Stimulated activated CD8-positive, alpha-beta memory T cell treated with anti-CD3 and anti-CD28 coated beads, Interleukin-4, amount 100 ng/mL, for 1 hour (primary cell): ENCODE data around the gene CBX5.
"Not testable (repeated sequence)": the region's sequence is repeated elsewhere in the genome, so short reads cannot be mapped to it uniquely, and the experiment has no call there.

Experiments
- DNase-seq, 2 donors: peaks; one replicate each; pipeline ENCODE4 v3.0.0-alpha.2; 2020; ENCODE audit warnings: low read depth in 2 of 2, low spot score in 1 of 2

The CBX5 gene

DNA sequence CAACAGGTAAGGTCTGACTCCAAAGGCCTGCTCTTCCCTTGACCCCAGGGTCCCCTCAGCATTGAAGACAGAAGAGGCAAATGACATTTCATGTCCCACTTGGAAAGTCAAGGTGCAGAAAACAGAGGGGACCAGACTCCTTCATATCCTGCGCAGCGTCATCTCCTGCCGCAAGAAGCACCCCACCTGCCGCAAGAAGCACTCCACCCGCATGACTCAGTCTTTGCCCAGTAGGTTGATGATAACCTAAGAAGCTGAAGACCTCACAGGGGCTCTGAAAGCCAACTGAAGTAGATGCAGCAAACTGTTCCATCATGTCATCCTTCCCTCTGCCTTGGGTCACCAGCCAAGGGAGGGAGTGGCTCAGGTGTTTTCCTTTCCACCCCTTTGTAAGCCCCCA, 79.5 kb downstream of the CBX5 start:
- DNase-seq = no peak

DNA sequence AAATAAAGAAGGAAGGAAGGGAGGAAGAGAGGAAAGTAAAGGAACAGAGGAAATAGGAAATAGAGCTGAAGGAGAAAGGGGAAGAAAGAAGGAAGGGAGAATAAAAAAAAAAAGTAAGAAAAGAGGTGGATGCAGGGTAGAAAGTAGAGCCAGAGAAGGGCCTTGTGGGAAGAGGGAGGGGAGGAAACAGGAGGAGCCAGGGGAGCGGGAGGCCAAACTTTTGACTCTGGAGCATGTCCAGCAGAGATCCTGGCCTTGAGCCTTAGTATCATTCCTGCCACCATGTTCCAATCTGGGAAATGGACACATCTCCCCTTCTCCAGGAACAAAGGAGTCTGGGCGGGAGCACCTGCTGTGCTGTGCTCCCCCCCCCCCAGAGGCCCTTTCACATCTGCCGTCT, 80.0 kb downstream of the CBX5 start:
- DNase-seq = no peak

DNA sequence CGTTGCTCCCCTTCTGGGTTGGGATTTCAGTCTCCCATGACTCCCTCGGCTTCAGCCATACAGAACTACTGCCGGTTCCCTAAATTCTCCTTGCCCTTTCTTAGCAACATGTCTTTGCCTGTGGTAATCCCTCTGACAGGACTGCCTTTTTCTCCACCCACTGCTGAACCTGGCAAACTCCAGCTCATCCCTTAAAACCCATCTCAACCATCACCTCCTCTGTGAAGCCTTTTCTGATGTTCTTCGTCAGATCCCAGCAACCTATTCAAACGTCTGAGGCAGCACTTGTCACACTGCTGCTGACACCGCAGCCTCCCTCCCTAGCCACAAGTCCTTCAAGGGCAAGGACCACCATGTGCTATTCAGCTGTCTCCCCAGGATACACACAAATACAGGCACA, 80.9 kb downstream of the CBX5 start:
- DNase-seq = no peak

DNA sequence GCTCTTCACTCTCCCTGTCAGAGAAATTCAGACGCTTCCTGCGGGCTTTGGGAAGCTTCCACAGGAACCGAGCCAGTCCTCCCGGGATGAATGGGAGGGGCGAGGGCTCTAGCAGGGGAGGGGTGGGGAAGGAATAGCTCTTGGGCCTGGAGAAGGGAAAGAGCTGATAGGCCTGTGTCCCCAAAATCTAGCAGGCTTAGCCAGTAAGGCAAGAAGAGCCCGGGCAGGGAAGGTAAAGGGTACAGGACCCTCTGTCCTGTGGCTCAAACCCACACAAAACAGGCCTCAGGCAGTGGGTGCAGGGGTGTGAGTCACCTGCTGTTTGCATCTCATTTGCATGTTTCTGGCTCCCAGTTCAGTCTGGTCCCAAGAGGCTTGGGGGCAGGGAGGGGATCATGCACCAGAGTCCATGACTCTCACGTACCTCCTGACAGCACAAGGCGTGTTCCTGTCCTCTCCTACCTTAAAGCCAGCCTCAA, 82.5 kb downstream of the CBX5 start:
- no peak for DNase-seq

DNA sequence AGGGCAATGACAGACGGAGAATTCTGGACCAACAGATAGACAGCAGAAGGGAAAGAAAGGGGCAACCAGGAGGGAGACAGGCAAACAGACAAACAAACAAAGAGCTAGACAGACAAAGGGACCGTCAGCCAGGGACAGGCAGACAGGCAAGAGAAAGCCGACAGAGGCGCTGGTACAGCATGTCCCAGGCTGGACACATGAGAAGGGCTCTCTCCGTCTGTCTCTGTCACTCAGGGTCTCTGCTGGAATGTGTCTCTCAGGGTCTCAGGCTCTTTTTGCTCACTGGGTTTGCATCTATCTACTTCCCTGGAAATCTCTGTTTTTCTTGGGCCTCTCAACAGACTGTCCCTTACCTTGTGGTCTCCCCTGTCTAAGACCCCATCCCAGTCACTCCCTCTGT, 82.9 kb downstream of the CBX5 start:
- no peak for DNase-seq

DNA sequence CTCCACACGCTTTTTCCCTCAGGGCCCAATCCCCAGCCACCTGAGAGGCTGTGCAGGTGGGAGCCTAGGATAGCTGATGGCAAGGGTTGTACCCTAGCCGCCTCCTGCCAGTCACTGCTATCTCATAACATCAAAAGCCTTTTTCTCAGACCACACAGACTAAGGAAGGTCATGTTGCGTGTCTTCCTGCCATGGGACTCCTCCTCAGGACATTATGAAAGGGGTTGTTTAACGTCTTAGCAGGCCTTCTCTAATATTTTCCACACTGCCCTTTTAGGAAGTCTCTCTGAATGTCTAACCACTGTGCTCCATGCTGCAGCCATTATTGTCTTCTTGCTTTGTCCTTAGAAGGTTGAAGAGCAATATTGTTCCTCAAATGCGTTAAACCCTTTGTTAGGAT, 83.5 kb downstream of the CBX5 start:
- no peak for DNase-seq

DNA sequence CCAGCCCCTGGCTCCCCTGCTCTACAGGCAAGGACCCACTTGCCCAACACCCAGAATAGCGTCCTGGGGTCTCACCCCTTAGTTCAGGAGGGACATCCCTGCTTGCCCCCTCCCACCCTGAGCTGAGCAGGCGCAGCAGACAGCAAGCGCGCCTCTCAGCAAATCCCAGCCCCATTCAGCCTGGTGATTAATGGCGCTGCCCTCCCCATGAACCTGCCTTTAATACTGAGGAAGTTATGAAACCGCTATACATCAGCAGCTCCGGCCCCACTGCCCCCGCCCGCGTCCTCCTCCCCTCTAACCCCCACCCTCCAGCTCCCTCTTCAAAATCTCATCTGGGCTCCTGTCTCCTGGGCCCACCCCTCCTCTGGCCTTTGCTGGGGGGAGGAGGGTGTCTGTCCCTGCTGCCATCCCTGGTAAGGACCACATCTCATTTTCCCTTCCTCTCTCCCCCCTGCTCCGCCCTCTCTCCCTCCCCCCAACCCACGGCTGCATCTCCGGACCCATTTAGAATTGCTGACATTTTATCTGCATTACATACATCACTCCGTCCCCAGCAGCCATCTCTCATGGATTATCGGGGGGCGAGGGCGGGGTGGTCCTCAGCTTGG, 84.1 kb downstream of the CBX5 start:
- DNase-seq = no peak

DNA sequence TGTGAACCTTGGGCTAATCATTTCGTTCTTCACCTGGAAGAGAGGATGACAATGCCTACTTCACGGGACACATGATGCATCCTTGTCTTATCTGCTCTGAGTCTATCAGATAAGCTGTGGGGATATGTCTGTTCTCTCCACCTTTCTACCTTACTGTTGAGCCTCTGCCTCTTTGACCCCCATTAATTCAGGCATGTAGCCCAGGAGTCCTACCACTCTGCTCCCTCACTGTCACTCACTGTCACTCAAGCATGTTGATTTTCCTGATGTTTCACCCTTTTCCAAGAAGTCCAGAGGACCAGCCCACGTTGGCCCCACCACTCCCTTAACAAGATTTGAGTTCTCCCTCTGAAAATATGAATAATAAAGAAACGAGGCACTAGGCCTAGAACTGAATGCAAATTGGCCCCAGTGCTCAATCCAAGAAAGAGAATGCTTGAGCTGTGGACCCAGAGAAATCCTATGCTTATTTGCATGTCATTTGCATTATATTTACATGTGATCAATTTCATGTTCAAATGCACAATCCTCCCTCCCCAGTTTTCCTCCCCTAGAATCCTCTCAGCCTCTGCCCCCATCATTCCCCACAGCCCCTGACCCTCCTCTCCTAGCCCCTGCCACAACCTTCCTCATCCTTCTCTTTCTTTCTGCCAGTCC, 84.7 kb downstream of the CBX5 start:
- no peak for DNase-seq

DNA sequence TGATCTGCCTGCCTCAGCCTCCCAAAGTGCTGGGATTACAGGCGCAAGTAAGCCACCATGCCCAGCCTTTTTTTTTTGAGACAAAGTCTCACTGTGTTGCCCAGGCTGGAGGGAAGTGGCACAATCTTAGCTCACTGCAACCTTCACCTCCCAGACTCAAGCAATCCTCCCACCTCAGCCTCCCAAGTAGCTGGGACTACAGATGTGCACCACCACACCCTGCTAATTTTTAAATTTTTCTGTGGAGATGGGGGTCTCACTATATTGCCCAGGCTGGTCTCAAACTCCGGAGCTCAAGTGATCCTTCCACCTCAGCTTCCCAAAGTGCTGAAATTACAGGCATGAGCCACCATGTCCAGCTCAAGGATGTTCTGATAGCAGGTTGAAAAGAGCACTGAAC, 85.3 kb downstream of the CBX5 start:
- DNase-seq = not testable (repeated sequence)

DNA sequence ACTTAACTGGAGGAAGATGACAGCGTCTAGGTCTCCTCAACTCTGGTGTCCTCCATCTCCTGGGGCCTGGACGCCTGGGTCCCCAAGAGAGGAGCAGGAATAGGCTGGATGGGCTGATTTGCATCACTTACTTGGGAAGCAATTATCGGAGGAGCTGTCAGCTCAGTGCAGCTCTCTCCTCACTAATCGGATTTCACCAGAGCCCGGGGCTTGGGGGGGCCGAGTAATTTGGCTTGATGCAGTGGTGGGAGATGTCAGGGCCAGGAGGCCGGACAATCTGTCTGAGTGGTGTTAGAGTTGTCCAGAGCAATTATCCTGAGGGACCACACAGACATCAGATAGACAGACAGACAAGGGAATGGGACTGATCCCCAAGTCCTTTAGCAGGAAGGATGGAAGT, 86.5 kb downstream of the CBX5 start:
- no peak for DNase-seq

DNA sequence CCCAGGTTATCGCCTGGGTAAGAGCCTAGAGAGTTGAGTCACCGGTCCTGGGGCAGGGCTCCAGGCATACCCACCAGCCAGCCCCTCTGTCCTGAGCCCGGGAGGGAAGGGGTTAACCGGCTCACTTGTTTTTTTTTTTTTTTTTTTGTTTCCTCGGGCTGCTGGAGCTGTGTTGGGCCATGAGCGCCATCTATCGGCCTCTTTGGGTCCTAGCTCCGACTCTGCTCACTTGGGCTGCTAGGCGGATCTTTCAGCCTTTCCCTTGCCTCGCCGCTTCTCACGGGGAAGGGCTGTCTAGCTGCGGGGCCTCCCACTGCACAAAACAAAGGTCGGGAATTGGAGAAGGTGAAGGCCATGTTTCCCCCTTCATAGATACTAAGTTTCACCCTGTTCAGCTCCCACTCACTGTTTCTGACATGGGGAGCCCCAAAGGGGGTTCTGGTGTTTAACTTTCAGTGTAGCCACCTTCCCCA, 88.3 kb downstream of the CBX5 start:
- peak; percentile 52 to 57 for DNase-seq

DNA sequence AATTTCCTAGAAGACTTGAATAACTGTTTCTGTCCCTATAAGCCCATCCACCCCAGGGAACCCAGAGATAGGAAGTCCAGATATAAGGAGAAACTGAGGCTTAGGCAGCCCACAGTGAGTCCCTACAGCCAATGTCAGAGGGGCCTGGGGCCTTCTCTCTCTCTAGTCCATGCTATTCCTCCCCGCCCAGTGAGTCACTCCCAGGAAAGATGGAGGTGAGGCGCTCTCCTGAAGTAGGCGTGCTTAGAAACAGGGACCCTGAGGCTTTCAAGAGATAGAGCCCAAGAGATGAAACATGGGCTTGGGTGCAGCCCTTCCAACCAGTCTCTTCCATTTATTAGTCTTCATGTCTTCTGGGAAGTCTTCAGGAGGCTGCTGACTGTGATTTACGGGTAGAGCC, 88.8 kb downstream of the CBX5 start:
- DNase-seq = no peak

DNA sequence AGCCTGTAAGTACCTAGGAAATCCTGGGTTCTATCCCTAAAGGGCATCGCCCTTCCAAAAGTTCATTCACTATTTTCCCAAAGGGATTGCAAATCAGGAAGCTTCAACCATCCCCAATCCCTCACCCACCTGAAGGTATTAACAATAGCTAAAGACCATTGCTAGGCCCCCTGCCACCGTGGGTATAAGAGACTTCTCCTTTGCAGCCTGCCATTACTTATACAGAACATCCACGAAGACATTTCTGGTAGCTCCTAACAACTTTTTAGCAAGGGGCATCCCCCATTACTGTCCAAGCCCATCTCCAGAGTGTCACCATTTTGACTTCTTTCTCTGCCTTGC, 90.8 kb downstream of the CBX5 start:
- DNase-seq = no peak

DNA sequence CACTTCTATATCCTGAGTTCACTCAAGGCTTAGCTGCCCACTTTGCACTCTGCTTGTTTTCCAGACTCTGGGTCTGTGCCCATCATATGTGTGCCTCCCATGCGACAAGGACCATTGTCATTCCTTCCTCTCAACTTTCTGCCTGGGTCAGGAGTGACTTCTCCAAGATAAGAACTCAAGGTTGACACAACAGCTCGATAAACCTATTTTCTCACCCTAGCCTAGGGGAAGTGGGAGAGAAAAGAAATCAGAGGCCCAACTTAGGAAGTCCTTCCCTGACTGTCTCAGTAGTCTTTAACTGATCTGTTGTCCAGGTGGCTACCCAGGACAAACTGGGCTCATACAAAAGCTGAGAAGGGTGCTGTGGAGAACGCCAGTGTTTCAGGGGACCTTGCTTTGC, 92.8 kb downstream of the CBX5 start:
- DNase-seq = no peak

DNA sequence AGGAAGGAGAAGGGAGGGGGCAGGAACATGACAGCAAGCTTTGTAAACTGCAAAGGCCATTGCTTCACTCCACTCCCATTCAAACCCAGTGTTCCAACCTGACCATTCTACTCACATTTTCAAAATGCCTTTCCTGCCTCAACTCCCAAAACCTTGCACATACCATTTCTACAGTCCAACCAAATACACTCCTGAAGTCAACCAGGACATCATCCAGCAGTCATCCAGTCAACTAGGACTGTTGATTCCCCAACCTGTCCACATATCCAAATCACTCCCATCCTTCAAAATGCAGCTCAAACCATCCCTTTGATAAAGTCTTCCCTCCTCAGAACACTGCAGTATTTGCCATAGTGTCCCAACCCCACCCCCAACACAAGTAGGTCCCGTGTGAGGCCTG, 94.0 kb downstream of the CBX5 start:
- no peak for DNase-seq

DNA sequence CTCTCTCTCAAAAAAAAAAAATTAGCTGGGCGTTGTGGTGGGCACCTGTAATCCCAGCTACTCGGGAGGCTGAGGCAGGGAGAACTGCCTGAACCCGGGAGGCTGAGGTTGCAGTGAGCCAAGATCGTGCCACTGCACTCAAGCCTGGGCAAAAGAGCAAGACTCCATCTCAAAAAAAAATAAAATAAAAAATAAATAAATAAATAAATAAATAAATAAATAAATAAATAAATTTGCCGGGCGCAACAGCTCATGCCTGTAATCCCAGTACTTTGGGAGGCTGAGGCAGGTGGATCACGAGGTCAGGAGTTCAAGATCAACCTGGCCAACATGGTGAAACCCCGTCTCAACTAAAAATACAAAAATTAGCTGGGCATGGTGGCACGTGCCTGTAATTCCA, 94.6 kb downstream of the CBX5 start:
- not testable (repeated sequence) for DNase-seq

DNA sequence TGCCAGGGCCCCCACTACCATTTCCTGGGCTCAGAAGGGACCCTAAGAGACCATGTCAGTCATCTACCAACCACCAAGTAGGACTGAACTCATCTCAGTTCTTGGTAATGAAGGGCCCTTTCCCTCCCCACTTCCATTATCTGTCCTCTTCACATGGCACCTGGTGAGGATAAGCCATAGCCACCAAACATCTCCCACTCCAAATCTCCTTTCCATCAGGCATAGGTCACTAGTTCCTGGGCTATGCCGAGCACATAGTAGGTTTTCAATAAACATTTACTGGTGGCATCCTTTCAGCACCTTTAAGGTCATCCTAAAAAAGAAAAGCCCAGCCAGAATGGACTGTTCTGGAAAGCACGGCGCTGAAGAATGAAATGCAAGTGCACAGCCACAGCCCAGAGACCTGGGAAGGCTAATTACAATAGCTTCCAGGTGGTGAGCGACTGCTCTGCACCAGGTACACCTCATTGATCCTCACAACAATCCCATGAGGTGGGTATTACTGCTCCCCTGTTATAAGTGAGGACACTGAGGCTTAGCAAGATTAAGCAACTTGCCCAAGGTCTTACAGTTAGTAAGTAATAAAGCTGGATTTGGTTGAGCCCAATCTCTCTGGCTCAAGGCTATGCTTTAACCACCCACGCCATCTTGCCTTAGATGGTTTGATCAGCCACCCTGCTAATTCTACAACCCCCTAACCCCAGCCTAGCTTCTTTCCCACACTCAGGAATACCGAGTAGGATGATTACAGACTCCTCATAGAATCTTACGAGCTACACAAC, 95.7 kb downstream of the CBX5 start:
- no peak for DNase-seq

DNA sequence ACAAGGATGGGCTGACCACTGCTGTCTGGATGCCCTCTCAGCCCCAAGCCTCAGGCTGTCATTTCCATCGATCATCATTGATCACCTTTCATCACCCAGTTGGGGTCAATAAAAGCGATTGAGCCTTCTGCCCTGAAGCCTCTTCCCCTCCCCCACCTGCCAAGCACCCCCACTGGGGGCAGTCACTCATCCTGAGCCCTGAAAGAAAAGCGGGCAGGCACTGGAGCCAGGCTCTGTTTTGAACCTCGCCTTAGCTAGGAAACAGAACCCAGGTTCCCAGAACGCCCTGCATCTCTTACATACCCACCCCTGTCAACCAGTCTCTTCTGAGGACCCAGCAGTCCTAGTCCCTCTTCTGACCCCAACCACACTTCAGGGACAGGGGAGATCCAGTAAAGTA, 96.9 kb downstream of the CBX5 start:
- no peak for DNase-seq

DNA sequence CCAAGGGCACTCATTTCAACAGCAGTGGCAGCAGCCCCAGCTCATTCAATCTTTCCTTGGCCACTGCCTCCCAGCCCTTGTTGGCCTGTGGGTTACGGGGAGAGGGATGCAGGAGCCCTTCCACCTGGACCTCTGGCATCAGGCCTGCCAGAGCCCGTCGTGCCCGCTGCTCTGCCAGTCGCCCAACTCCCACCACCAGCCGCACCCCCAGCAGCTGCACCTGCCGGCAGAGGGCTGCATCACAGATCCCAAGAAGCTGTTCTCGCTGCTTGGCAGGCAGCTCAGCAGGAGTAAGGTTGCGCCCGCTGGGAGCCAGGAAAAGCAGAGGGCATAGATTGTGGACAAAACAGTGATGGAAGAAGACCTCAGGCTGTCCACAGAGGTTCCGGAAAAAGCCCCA, 97.8 kb downstream of the CBX5 start:
- DNase-seq = no peak
